HG02870 (cell line): ENCODE data around the gene ZNF219.

Source experiments
- ATAC-seq: cut with Tn5 transposase; IDR thresholded peaks from one replicate; pipeline ENCODE4 v1.9.1; 2021; ENCODE audit warnings: mild to moderate bottlenecking, moderate library complexity; ENCODE audit not compliant: unreplicated experiment

Gene ZNF219

GRCh38 chr14:21098076-21098891 lies at the start of gene ZNF219:
Gene ZNF219 (minus strand): TSS chr14:21098655. CDS start chr14:21093591, 5,064 bp downstream.
- no peak for ATAC-seq

DNA sequence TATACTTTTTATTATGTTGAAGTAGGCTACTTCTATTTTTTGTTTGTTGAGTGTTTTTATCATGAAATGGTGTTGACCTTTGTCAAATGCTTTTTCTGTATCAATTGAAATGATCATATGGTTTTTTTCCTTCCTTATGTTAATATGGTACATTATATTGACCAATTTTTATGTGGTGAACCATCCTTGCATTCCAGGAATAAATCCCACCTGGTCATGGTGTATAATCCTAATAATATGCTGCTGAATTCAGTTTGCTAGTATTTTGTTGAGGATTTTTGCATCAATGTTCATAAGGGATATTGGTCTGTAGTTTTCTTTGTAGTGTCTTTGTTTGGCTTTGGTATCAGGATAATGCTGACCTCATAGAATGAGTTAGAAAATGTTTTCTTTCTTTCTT lies 47.0 kb upstream of the ZNF219 start:
- no peak for ATAC-seq

DNA sequence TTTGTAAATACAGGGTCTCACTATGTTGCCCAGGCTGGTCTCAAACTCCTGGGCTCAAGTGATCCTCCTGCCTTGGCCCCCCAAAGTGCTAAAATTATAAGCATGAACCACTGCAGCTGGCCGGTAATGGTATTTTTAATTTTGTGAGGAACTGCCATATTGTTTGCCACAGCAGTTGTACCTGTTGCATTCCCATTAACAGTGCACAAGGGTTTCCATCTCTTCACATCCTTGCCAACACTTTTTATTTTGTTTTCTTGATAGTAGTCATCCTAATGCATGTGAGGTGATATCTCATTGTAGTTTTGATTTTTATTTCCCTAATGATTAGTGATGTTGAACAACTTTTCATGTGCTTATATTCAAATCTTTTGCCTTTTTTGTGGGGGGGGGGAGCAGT lies 43.9 kb upstream of the ZNF219 start:
- no peak for ATAC-seq

DNA sequence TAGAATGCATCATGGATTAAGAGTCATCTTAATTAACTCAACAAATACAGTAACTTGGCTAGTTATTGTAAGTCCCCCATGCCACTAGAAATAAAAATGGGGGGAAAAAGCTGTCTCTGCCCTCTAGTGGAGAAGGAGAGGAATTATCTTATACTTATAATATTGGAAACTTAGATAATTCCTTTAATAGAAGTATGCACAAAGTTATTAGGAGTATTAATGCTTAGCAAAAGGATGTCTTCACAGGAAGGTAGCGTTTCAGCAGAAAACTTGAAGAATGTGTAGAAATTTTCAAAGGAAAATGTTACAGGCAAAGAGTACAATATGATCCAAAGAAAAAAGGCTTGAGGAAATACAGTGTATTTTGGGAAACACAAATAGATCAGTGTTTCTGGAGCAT lies 37.6 kb upstream of the ZNF219 start:
- no peak for ATAC-seq

DNA sequence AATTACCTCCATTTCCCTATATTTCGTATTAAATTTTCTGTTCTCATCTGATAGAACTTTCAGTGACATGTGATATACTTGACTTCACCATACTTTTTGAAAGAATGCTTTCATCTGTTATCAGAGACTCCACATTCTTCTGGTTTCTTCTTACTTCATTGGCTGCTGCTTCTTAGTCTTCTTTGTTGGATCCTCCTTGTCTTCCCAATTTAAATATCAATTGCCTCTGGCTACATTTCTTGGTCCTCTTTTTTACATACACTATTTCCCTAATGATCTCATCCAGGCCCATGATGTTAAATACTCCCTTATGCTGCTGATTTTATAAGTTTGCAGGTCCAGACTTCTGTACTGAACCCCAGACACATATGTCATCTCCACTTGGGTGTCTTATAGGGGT lies 35.4 kb upstream of the ZNF219 start:
- ATAC-seq = no peak

DNA sequence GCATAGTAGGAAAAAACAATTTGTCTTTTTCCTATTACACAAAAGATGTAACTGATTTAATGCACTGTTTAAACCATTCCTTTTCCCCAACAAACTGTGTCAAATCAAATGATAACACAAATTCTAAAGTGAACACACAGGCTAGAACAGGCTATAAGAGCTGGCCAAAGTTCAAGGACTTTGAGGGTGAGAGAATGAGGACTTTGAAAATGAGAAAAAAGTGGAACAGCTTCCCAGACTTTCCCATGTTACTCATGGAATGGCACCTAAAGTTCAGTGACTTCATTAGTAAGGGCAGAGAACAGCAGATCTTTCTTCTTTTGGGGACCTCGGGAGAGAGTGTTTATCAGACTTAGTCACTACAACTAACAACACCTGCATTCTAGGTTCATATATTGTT lies 25.0 kb upstream of the ZNF219 start:
- no peak for ATAC-seq

- ATAC-seq = no peak
These were observed 22.7 kb upstream of the ZNF219 start for GRCh38 chr14:21121122-21121521.

DNA sequence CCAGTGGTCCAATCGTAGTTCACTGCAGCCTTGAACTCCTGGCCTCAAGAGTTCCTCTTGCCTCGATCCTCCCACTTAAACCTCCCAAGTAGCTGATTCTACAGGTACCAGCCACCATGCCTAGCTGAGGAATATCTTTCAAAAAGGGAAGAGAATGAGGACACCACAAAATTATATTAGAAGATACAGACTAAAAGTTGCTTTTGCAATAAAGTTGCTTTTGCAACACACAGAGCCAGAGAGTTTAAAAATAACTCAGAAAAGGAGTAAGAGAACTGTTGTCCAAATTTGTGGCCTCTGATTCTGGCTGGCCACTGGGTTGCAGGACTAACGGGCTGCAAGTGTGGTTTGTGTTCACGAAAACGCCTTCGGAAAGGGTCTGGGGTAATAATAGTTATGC lies 22.2 kb upstream of the ZNF219 start:
- no peak for ATAC-seq

DNA sequence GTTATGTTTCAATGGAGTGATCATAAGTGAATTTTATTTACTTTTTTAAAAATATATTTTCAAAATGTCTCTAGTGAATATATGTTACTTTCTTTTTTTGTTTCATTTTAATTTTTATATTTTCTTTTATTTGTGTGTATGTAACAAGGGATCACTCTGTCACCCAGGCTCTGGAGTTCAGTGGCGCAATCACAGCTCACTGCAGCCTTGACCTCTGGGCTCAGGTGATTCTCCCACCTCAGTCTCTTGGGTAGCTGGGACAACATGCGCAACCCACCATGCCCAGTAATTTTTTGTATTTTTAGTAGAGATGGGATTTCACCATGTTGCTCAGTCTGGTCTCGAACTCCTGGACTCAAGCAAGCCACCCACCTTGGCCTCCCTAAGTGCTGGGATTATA lies 20.5 kb upstream of the ZNF219 start:
- no peak for ATAC-seq

DNA sequence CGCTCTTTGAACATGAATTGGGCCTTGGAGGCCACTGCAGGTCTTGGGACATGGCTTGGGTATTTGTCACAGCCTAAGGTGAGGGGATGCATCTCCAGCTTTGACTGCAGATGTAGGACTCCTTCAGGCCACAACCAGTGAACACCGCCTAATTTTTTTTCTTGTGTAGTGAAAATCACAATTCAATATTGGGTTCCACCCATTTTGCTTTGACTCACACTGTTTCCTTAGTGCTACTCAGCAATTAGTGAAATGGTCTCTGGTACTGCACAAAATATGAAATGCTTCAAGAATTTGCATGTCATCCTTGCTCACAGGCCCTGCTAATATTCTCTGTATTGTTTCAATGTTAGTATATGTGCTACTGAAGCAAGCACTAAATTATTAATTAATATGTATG lies 14.9 kb upstream of the ZNF219 start:
- ATAC-seq = no peak

DNA sequence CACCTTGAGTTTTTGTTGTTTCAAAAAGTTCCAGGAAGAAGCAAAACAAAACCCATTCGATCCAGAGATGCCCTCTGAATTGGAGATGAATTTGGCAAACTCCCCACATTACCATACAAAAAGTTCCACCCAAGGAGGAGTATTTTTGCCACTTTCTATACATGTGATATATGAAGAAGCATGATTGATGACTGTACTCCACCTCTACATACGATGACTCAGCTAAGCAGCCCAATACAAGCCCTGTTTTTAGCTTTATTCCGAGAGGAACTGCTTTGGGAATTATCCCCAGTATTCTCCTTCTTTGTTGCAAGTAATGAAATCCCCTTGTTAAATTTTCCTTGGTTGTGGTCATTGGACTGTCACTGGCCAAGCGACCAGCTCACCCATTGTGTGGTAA lies 13.8 kb upstream of the ZNF219 start:
- ATAC-seq = no peak

- peak; percentile 75 for ATAC-seq
These were observed 11.1 kb upstream of the ZNF219 start for GRCh38 chr14:21109377-21110138.

DNA sequence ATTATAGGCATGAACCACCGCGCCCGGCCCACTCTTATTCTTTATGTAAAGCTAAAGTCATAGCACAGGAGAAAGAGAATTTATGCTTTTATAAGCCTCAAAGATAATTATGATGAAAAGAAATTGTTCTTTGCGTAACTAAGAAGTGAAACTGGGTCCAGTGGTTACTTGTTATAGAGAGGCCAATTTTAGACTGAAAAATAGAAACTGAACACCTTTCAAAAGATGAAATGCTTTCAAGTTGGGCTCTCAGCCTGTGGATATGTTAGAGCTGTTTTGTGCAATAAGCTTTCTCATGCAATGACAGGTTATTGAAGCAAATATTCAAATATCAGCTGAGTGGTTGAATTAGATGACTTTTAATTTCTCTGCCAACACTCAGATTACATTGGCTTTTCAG lies 10.3 kb upstream of the ZNF219 start:
- no peak for ATAC-seq

DNA sequence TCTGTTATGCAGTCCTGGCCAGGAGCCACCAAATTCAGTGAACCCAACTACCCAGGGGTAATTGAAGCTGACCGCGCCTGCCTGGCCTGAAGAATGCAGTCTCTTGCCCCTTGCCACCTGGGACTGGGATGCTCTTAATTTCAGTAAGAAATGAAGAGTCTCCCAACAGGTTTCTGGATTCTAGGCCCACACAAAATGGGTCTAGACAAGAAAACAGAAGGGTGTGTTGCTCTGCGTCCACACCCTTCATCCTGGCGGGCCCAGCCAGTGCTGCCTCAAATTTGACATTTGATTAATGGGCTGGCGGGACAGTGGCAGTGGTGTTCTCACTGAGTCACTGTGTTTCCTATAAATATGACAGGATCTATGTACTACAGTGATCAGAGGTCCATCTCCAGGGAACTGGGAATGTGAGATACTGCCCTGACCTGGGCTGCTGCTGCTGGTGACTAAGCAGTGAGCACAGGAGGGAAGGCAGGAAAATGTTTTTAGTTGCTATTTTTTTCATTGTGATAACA lies 8.9 kb upstream of the ZNF219 start:
- no peak for ATAC-seq

- no peak for ATAC-seq
These were observed 8.2 kb upstream of the ZNF219 start for GRCh38 chr14:21106498-21107282.

DNA sequence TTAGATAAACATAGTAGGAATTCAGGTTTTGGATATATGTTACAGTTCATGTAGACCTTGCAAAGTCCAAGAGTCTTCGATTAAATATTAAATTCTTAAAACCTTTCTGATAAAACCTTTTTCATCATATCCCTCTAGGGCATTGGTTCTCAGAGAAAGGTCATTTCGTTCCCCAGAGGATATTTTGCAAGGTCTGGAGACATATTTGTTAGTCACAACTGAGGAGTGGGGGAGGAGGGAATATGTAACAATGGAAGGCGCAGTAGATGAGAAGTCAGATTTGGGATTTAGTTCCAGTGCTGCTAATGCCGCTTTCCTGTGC lies 7.7 kb upstream of the ZNF219 start:
- ATAC-seq = no peak

- no peak for ATAC-seq
These were observed 6.6 kb upstream of the ZNF219 start for GRCh38 chr14:21105095-21105494.

DNA sequence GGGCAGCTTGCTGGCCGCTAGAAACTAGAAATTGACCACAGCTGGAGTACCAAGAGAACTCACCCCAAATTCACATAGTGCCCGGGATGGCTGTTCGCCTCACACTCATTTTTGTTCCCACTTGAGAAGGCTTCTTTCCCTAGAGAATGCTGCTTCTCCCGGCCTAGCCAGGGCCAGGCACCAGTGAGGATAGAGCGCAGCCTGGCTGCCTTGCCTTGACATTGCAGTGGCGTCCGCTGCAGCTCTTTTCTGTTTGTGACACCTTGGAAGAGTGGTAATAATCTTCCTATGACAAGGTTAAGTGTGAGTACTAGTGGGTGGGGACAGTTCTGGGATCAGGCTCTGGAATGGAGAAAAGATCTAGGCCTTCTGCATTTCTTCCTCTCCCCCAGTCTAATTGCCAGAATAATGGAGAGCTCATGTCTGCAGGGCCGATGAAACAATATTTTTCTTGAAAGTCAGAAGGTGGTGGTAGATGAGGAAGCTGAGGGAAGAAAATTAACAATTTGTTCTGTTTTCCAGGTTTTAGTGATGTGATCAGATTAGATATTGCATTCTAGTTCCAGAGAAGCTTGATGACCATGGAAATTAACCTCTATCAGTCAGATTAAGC lies 6.1 kb upstream of the ZNF219 start:
- ATAC-seq = peak; percentile 37

DNA sequence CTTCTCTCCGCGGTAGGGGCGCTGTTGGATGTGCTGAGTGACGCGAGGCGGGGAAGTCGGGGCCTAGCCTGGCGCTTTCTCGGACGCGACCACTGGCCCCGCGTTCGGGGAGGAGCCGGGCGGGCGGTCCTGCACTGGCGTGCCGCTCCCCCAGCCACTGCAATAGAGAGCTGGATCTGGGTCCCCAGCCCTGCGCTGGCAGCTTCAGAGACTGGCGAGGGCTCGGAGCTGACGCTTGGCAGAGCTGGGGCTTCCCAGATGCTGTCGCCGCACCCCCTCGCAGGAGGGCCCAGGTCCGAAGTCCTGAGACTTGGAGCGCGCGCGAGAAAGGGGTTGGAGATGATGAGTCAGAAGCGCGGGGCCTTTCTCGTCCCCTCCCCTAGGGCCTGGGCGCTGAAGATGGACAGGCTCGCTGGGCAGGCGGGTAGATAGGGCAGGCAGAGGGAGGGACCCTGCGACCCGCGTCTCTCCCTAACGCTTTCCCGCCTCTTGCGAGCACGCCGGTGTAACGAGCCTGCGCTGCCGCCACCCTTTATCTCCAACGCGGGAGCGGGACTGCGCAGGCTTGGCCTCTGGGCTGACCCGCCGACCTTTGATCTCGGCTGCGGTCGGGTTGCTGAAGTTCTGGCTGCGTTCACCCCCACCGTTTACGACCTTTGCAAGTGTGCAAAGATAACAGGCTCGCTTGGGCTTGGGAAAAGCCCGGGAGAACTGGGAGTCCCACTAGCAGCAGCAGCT lies 5.4 kb upstream of the ZNF219 start:
- peak; percentile 89 for ATAC-seq

- ATAC-seq = no peak
These were observed 4.9 kb upstream of the ZNF219 start for GRCh38 chr14:21103411-21103709.
